Measurements from ENCODE around the gene ADAMTS19. TPM values are rescaled to one million over a fixed set of nuclear protein-coding genes. Genes with fewer than 3 reads are reported as not detected.

Gene ADAMTS19, protein sequence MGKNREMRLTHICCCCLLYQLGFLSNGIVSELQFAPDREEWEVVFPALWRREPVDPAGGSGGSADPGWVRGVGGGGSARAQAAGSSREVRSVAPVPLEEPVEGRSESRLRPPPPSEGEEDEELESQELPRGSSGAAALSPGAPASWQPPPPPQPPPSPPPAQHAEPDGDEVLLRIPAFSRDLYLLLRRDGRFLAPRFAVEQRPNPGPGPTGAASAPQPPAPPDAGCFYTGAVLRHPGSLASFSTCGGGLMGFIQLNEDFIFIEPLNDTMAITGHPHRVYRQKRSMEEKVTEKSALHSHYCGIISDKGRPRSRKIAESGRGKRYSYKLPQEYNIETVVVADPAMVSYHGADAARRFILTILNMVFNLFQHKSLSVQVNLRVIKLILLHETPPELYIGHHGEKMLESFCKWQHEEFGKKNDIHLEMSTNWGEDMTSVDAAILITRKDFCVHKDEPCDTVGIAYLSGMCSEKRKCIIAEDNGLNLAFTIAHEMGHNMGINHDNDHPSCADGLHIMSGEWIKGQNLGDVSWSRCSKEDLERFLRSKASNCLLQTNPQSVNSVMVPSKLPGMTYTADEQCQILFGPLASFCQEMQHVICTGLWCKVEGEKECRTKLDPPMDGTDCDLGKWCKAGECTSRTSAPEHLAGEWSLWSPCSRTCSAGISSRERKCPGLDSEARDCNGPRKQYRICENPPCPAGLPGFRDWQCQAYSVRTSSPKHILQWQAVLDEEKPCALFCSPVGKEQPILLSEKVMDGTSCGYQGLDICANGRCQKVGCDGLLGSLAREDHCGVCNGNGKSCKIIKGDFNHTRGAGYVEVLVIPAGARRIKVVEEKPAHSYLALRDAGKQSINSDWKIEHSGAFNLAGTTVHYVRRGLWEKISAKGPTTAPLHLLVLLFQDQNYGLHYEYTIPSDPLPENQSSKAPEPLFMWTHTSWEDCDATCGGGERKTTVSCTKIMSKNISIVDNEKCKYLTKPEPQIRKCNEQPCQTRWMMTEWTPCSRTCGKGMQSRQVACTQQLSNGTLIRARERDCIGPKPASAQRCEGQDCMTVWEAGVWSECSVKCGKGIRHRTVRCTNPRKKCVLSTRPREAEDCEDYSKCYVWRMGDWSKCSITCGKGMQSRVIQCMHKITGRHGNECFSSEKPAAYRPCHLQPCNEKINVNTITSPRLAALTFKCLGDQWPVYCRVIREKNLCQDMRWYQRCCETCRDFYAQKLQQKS
- 0.53 and 0.98 TPM in 2 replicates for polyA plus RNA-seq

DNA sequence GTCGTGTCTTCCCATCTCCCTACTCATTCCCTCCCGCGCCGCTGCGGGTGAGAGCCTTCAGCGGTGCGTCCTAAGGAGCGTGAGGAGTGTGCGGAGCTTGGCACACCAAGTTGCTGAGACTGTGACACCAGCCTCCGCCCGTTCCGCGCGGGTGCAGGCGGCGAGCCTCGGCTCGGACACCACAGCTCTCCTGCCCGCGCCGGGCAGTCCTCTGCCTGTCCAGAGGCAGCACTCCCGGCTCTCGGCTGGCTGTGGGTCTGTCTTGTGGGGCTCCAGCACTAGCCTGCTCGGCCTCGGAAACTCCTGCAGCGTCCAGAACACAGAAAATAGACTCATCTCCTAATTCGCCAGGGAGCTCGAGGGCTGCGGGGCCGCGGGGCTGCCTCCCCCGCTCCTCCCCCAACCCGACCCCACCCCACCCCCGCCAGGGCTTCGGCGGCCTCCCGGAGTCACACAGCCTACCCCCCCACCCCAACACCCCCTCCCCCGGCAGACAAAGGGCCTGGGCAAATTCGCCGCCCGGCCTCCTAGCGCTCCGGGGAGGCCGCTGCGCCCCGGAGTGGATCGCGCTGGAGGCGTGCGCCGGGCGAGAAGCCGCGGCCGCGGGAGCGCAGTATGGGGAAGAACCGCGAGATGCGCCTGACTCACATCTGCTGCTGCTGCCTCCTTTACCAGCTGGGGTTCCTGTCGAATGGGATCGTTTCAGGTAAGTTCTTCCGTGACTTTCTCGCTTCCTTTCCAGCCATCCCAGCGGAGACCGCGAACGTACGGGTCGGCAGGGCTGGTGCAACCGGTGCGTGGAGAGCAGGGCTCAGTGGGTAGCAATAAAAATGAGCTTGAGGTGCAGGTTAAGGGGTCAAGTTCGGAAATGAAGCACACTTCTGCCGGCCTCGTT, at the start of gene ADAMTS19:
Gene ADAMTS19, plus strand, starts transcription at position 522 of the 895 bp plus-strand sequence. Its CDS starts 94 bp downstream, at position 616.

DNA sequence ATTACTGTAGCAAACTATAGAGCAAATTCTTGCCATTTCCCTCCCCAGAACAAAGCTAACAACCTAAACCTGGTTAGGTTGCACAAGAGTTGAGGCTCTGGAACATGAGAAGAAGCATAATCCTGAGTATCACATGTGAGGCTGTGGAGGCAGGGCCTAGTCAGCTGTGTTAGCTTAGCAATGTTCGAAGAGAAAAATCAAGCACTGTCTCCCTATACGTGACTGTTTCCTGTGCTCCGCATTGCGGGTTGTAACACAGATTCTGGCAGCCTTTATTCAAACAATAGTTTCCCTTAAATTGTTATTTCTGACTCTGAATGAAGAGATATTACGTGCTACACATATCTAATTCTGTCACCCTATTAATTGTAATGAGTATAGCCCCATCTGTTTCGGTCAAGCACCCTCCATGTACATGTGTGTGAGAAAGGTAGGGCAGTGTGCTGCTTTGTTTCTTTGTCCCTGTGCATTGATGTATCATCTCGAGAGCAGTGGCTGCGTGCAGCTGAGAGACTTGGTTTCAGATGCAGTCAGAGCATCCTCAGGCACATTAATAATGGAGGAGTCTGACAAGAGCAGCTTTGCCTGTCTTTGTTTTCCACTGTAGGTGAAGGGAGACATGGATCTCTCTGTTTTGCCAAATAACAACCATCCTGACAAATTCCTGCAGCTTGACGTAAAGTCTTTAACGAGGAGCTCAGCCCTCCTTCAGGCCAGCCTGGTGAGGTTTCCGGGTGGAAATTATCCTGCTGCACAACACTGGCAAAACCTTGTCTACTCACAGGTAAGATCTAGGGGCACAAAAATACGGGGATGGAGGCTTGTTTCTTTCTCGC, 287.7 kb downstream of the ADAMTS19 start, which contains the start of gene MINAR2:
Gene MINAR2, plus strand, starts transcription at position 523 of the 836 bp plus-strand sequence. Its CDS starts 97 bp downstream, at position 620.

All from Purkinje cell (primary cell).